HUDEP-2 (cell line): Measurements from ENCODE around the gene MYPOP.
"Not testable (repeated sequence)": the region's sequence is repeated elsewhere in the genome, so short reads cannot be mapped to it uniquely, and the experiment has no call there.

Experiments used
- DNase-seq, 76 experiments: peaks; one replicate each; lab custom pipeline; 2025; ENCODE audit not compliant: unreplicated experiment in 76 of 76; lab: John Stamatoyannopoulos, UW

MYPOP gene

DNA sequence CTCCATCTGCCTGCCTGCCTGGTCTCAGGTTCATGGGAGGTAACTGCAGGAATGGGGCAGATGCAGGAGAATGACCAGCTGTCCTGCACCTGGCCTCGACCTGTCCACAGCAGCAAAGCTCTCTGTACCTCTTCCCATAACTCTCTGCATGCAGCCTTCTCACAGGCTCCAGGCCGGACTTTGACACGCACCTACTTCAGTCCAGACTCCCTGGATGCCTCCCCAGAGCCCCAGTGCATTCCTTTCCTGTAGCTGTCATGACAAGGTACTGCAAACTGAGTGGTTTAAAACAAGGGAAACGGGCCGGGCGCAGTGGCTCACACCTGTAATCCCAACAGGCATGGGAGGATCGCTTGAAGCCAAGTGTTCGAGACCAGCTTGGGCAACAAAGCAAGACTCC, 8.9 kb upstream of the MYPOP start:
- no peak for DNase-seq

DNA sequence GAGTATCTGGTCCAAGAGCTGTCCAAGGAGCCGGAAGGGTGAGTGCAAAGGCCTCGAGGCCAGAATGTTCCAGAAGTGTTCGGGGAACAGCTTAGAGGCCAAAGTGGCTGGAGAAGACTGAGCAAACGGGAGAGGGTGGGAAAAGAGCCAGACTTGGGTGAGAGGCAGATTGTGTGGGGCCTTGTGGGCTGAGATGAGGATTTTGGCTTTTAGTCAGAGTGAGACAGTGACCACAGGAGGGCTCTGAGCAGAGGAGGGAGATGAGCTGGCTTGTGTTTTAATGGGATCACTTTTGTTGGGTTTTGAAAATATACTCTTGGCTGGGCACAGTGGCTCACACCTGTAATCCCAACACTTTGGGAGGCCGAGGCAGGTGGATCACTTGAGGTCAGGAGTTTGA, 6.5 kb upstream of the MYPOP start:
- DNase-seq = peak in 1 of 76 experiments; percentile 21

DNA sequence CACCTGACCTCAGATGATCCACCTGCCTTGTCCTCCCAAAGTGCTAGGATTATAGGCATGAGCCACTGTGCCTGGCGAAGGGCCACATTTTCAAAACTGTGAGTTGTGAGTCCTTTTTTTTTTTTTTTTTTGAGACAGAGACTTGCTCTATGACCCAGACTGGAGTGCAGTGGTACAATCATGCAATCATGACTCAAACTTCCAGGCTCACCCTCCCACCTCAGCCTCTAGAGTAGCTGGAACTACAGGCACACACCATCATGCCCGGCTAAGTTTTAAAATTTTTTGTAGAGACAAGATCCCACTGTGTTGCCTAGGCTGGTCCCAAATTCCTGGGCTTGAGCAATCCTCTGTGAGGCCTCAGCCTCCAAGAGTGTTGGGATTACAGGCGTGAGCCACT, 3.8 kb upstream of the MYPOP start:
- no peak for DNase-seq

GRCh38 chr19:45905011-45905410, 2.6 kb upstream of the MYPOP start:
- no peak for DNase-seq

DNA sequence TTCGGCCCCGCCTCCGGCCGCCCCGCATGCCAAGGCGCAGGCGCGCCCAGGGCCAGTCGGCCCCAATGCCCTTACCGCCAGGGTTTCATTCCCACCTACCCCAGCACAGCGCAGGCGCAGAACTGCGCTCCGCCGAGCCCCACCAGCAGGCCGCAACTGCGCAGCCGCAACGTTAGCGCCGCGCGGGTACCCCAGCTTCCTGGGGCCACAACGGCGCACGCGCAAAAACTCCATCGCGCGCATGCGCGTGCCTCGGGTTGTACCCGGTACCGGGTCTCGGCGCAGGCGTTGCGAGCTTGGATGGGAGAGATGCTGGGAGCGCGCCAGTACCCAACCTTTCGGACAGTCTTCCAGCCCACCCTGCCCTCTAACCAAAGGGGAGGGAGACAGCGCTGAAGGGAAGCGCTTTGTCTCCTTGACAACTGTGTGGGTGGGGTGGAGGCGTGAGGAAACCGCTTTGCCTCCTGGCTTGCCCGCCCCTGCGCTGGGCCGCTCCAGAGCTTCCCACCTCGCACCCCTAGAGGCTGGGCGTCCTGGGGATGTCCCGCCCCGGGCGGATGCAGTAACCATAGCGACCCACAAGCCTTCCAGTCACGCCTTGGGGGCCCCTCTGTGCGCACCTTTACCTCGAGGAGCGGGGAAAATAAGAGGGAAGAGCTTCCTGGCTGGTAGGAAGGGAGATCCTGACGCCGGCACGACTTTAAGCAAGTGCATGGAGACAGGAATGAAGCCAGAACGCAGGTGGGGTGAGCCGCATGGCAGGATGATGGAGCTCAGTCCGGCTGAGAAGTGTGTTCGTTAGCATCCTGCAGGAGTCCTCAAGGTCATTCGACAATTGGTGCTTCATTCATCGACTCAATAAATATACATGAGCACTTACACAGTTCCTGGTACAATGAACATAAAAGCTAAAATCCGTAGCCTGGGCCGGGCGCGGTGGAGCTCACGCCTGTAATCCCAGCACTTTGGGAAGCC, 525 bp upstream of the MYPOP start:
- DNase-seq = peak; percentile 48 to 100 (median 99)

DNA sequence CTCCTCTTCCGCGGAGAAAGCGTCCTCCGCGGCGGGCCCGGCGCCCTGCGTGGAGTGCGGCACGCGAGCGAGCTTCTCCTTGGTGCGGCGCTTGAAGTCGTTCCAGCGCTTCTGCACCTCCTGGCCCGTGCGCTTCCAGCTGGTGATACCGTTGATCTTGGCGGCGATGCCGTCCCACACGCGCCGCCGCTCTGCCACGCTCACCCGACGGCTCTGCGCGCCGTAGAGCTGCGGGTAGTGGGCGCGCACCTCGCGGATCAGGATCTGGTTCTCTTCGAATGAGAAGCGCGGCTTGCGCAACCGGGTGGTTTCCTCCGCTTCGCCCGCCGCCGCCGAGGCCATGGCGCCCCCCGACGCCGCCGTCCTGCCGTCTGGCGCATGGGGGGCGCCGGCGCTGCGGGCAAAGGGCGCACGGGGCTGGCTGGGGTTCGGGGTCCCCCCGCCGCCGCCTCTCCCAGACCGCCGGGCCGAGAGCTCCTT, 941 bp downstream of the MYPOP start:
- DNase-seq = no peak

DNA sequence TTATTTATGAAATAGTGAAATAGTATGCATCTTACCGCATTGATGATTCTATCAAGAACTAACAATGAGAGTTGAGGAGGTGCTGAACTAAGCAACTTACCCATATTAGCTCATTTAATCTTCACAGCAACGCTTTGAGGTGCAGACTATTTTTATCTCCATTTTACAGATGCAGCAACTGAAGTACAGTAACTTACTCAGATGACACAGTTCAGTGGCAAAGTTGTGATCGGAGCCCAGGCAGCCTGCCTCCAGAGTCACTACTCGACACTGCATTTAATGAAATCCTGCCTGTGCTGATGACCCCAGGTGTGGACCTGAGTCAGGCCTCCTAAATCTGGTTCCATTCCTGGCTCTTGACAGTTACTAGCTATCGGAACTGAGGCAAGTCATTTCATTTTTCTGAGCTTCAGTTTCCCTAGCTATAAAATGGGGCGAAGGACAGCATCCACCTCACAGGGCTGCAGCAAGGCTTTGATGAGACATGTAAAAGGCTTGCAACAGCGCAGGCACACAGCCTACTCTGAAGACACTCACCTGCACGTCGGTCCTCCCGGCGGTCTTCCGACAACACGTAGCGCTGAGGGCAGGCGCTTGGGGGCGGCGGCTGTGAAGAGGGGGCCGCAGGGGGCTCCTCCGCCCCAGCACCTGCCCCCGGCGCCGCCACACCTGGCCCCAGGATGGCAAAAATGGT, 1.5 kb downstream of the MYPOP start:
- peak in 9 of 76 experiments; percentile 14 to 37 (median 27) for DNase-seq

GRCh38 chr19:45899919-45900589, 2.4 kb downstream of the MYPOP start:
- DNase-seq = no peak

DNA sequence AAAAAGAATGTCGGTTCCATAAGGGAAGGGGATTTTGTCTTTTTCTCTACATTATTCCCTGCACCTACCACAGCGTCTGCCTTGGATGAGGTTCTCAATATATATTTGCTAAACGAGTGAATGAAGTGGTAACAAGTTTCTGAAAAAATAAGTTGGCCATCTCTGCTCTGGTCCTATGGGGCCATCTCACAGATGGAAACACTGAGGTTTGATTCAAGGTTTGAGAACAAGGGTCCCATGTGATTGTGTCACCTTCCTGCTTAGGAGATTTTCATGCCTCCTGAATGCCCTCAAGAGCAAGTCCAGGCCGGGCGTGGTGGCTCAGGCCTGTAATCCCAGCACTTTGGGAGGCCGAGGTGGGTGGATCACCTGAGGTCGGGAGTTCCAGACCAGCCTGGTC, 3.2 kb downstream of the MYPOP start:
- DNase-seq = no peak

DNA sequence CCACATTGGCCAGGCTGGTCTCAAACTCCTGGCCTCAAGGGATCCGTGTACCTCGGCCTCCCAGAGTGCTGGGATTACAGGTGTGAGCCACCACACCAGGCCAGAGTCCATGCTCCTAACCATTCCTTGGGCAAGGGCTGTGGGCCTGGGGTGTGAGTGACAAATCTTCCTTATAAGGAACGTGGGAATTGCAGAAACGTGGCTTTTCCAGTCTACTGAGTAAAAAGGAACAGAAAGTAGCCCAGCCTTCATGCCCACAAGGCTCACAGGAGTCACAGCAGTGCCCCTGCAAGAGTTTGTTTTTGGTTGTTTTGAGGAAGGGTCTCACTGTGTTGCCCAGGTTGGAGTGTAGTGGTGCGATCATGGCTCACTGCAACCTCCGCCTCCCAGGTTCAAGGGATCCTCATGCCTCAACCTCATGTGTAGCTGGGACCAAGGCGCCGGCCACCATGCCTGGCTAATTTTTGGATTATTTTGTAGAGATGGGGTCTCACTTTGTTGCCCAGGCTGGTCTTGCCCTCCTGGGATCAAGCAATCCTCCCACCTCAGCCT, 5.1 kb downstream of the MYPOP start:
- DNase-seq = no peak

- DNase-seq = not testable (repeated sequence)
These were observed 6.3 kb downstream of the MYPOP start for GRCh38 chr19:45895983-45896599.

GRCh38 chr19:45895519-45895972, 6.9 kb downstream of the MYPOP start:
- DNase-seq = no peak

DNA sequence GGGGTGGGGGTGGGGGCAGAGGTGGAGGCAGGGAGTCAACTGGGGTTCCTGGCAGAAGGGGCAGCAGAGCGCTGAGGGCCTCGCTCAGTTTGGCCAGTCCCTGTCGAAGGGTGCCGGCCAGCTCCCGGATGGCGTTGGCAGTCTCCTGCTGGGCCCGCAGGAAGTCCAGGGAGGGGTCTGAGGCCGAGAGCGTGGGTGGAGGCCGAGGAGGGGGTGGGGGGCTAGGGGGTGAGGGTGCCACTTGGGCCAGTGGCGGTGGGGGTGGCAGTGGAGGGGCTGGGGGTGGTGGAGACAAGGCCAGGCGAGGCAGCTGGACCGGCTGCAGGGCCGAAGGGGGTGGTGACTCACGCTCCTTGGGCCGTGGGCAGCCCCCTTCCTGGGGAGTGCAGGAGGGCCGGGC, 11.5 kb downstream of the MYPOP start:
- no peak for DNase-seq

GRCh38 chr19:45889210-45889885, 13.1 kb downstream of the MYPOP start:
- peak in 13 of 76 experiments; percentile 16 to 50 (median 38) for DNase-seq

- DNase-seq = peak in 2 of 76 experiments; percentile 23 to 56
These were observed 15.2 kb downstream of the MYPOP start for GRCh38 chr19:45887200-45887710.

- DNase-seq = peak in 75 of 76 experiments; percentile 70 to 98 (median 90)
These were observed 15.8 kb downstream of the MYPOP start for GRCh38 chr19:45886427-45887199.

DNA sequence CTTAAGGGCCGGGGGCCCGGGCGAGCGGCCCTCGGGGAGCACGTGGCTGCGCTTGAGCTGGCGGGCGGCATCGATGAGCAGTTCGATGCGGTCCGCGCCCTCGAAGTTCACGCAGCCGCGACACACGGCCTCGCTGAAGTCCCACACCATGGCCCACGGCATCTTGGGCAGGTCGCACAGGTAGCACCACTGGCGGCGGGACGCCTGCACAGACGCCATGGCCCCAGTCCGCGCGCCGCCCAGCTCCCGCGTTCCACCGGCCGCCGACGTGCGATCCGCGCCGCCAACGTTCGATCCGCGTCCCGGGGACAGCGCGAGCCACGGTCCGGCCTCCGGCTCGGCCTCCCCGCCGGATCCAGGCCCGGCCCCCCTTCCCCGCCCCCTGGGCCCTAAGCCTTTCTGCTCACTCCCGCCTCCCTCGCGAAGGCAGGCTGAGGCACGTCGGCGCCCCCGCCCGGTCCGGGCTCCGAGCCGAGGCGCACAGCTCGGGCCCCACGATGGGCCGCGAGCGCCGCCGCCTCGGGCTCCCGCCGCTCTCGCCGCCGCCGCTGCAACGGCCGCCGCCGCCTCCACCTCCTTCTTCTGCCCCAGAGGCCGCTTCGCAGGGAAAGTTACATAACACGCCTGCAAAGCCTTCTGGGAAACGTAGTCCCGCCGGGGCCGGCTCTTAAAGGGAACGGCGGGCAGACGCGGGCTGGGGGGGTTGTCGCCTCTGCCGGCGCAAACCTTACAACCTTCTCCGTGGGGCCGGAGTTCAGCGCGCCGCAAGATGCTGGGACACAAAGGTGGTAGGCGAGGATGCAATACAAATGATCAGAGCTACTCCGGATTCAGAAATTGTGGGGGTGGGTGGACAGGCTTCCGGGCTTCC, 16.6 kb downstream of the MYPOP start, which contains the start of gene IRF2BP1:
TSS of gene IRF2BP1 (minus strand) at position 586 of the 871 bp plus-strand sequence. CDS start at position 219, 367 bp downstream.
- peak in 75 of 76 experiments; percentile 43 to 98 (median 86) for DNase-seq
